ENCODE data around the gene CXorf49B. TPM values are rescaled to one million over a fixed set of nuclear protein-coding genes. Genes with fewer than 3 reads are reported as not detected.
"Not testable (repeated sequence)": the region's sequence is repeated elsewhere in the genome, so short reads cannot be mapped to it uniquely, and the experiment has no call there.

CXorf49B gene
- polyA plus RNA-seq (2013, experiment 1 of 2; ENCODE audit: insufficient read length), result not detected
- not detected for polyA plus RNA-seq (2013, experiment 2 of 2; ENCODE audit: insufficient read length)

DNA sequence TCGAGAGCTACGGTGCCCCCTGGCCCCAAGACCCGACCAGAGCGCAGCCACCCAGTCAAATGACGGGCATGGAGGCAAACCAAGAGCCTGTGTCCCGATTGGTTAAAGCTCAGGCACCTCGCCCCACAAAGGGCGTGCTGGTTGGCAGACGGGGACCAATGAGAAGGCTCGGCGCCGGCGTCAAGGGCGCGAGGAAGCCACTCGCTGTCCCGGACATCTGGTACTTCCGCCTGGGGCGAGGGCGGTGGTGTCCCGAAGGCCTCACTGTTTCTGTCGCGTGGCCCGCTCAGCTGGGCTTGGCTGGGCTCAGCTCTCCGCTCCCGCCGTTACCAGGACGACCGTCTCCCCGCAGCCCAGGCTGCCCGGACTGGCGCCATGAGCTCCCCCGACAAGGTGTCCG is at the start of gene CXorf49B:
Gene CXorf49B, plus strand, starts transcription at position 301 of the 400 bp plus-strand sequence. Its CDS starts 75 bp downstream, at position 376.
- not testable (repeated sequence) for DNase-seq

DNA sequence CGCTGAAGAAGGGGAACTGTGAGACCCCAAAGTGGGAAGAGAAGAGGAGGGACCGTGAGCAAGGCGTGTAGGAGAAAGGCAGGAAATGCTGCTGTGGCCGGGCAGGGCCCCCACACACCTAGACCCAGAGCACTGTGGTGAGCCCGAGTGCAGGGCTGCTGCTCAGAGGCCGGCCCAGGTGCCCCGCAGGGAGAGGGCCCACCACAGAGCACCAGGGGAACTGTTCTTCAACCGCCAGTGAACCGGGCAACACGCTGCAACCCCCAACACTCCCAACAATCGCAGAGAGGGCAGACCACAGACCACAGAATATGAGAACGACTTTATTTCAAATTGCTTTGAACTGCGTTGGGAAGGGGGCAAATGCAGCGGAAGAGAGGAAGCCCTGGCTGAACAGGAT is 49.1 kb upstream of the CXorf49B start:
- DNase-seq, result not testable (repeated sequence)

DNA sequence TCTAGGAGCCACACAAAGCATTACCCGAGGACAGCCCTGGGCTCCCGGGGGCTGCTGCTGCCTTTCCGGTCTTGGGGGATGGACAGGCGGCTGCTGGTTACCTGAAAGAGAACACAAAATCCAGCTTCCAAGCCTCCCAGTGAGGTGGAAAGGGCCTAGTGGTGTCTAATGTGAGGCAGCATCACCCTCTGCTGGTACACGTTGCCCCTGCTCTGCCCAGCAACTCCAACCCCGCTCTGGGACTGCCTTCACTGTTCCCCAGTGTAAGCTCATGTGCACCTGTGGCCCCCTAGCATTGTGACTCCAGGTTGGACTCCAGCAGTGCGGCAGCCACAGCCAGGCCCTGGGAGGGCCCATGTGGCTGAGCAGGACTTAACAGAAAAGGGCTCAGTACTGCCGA is 47.6 kb upstream of the CXorf49B start:
- not testable (repeated sequence) for DNase-seq

DNA sequence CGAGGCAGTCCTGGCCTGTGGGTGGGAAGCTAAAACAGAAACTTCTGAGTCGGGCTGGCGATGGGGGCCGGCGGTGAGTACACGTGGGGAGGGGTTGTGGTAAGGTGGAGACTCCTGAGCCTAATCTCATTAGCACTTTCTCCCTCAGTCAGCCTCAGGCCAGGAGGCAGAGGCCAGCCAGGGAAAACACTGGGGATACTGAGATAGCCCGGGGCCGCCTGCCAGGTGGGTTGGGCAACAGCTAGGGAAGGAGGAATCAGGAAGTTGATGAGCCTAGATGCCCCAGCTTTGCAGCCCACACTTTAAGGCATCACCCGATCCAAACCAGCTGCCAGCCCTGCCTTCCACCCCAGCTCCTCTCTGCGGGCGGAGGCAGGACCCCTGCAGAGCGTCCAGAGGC is 46.8 kb upstream of the CXorf49B start:
- not testable (repeated sequence) for DNase-seq

DNA sequence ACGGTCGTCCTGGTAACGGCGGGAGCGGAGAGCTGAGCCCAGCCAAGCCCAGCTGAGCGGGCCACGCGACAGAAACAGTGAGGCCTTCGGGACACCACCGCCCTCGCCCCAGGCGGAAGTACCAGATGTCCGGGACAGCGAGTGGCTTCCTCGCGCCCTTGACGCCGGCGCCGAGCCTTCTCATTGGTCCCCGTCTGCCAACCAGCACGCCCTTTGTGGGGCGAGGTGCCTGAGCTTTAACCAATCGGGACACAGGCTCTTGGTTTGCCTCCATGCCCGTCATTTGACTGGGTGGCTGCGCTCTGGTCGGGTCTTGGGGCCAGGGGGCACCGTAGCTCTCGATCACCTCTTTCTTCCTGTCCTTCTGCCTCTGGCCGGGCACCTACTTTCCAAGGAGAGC is 45.0 kb upstream of the CXorf49B start, which contains the start of gene CXorf49:
Gene CXorf49, minus strand, starts transcription at position 101 of the 400 bp plus-strand sequence. CDS start 134 bp downstream, outside the sequence.
- not testable (repeated sequence) for DNase-seq

DNA sequence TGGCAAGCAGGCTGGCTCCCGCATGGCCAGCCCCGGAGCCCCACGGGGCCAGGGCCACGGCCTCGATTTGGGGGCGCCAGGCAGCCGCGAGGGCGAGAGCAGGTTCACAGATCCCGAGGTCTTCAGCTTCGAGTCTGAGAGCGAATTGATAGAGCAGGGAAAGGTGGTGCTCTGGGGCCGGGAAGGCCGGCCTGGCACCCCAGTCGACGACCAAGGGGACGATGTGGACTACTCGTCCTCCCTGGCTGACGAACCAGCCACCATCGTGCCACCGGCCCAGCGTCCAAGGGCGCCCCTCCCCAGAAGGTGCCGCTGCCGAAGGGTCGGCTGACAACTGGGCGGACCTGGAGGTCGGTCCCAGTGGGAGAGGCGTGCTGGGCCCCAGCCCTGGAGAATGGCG is 44.0 kb upstream of the CXorf49B start:
- not testable (repeated sequence) for DNase-seq

DNA sequence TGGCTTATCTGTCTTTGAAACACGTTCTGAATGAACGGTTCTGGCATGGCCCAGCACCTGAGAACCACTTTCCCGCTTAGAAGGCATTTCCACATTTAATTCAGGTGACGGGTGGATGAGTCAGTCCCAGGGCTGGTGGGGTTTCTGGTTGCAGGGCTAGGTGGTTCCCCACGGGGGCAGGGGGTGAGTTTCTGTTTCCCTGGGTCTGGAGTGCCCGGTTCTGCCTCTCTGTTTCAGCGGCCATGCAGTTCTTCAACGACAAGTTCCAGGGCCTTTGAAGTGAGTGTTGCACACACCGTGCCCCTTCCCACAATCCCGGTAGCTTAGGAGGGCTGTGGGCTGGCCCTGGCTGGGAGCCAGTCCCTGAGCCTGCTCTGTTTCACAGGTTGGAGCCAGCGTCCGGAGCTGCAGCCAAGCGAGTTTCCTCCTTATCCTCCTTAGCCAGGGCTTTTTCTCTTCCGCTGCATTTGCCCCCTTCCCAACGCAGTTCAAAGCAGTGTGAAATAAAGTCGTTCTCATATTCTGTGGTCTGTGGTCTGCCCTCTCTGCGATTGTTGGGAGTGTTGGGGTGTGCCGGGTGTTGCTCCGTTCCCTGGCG is 42.8 kb upstream of the CXorf49B start:
- not testable (repeated sequence) for DNase-seq

DNA sequence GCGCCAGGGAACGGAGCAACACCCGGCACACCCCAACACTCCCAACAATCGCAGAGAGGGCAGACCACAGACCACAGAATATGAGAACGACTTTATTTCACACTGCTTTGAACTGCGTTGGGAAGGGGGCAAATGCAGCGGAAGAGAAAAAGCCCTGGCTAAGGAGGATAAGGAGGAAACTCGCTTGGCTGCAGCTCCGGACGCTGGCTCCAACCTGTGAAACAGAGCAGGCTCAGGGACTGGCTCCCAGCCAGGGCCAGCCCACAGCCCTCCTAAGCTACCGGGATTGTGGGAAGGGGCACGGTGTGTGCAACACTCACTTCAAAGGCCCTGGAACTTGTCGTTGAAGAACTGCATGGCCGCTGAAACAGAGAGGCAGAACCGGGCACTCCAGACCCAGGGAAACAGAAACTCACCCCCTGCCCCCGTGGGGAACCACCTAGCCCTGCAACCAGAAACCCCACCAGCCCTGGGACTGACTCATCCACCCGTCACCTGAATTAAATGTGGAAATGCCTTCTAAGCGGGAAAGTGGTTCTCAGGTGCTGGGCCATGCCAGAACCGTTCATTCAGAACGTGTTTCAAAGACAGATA is 2.4 kb upstream of the CXorf49B start:
- DNase-seq, result not testable (repeated sequence)

DNA sequence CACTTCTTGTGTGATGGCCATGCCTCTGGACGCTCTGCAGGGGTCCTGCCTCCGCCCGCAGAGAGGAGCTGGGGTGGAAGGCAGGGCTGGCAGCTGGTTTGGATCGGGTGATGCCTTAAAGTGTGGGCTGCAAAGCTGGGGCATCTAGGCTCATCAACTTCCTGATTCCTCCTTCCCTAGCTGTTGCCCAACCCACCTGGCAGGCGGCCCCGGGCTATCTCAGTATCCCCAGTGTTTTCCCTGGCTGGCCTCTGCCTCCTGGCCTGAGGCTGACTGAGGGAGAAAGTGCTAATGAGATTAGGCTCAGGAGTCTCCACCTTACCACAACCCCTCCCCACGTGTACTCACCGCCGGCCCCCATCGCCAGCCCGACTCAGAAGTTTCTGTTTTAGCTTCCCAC is 1.7 kb downstream of the CXorf49B start:
- DNase-seq, result not testable (repeated sequence)

DNA sequence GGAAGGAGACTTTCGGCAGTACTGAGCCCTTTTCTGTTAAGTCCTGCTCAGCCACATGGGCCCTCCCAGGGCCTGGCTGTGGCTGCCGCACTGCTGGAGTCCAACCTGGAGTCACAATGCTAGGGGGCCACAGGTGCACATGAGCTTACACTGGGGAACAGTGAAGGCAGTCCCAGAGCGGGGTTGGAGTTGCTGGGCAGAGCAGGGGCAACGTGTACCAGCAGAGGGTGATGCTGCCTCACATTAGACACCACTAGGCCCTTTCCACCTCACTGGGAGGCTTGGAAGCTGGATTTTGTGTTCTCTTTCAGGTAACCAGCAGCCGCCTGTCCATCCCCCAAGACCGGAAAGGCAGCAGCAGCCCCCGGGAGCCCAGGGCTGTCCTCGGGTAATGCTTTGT is 2.5 kb downstream of the CXorf49B start:
- not testable (repeated sequence) for DNase-seq

DNA sequence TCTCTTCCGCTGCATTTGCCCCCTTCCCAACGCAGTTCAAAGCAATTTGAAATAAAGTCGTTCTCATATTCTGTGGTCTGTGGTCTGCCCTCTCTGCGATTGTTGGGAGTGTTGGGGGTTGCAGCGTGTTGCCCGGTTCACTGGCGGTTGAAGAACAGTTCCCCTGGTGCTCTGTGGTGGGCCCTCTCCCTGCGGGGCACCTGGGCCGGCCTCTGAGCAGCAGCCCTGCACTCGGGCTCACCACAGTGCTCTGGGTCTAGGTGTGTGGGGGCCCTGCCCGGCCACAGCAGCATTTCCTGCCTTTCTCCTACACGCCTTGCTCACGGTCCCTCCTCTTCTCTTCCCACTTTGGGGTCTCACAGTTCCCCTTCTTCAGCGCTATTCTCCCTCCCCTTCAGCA is 4.0 kb downstream of the CXorf49B start:
- not testable (repeated sequence) for DNase-seq

DNA sequence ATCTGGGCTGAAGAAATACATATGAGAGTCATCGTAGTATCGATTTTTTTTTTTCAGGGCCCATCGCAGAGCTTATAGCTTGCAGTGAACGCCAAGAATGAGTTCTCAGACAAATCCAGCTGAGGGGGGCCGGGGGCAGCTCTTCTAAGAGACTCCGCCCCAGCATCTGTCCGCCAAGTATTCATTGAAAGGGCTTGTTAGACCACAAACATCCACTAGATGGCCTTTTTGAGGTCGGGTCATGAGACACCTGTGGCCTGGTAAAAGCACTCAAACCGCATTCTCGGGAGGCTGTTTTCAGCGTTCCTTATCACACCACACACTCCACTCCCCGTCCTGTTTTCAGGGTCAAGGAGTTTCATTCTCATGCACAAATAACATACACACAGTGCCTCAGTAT is 15.2 kb downstream of the CXorf49B start:
- DNase-seq, result not testable (repeated sequence)

DNA sequence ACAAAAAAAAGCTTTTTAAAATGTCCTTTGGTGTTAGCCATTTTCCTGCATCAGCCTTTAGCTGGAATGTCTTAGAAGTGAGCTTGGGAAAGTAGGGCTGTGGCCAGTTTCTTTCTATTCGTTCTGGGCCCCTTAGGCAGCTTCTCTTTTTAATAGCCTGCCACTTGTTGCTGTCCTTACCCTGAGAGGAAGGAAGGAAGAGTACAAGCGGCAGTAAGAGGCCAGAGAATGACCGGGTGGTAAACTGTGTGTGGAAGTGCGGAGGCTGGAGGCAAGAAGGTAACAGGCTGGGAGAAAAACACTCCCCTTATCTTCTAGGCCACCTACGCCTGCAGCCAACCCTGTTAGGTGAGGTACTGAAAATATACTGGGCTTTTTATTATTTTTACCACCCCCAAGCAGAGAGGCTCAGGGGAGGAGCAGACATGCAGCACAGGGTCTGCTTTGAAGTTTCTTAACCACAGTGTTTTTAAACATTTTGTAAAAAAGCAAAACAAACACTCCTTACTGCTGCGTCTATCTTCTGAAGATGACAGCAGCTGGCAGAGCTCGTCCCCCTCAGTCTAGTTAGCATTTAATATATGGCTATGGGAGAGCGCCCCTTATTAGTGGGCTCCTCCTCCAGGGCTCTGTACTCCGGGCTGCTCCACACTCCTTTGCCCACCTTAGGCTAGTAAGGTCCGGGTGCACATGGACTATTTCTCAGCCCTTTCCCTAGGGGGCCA is 19.2 kb downstream of the CXorf49B start:
- DNase-seq, result not testable (repeated sequence)

DNA sequence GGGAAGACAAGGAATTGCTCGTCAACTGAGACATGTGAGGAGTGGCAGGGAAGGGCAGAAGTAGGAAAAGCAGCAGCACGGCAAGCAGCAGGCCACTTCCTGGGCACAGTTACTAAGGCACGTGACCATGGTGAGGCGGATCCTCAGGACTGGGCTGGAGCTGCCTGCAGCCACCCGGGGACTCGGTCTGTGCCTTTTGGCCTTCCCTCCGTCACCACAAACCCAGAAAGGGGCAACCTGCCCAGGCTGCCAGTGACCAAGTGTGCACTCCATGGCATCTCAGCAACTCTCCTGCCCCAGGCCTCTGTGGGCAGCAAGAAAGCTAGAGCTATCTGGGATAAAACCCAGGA is 19.8 kb downstream of the CXorf49B start:
- DNase-seq, result not testable (repeated sequence)

DNA sequence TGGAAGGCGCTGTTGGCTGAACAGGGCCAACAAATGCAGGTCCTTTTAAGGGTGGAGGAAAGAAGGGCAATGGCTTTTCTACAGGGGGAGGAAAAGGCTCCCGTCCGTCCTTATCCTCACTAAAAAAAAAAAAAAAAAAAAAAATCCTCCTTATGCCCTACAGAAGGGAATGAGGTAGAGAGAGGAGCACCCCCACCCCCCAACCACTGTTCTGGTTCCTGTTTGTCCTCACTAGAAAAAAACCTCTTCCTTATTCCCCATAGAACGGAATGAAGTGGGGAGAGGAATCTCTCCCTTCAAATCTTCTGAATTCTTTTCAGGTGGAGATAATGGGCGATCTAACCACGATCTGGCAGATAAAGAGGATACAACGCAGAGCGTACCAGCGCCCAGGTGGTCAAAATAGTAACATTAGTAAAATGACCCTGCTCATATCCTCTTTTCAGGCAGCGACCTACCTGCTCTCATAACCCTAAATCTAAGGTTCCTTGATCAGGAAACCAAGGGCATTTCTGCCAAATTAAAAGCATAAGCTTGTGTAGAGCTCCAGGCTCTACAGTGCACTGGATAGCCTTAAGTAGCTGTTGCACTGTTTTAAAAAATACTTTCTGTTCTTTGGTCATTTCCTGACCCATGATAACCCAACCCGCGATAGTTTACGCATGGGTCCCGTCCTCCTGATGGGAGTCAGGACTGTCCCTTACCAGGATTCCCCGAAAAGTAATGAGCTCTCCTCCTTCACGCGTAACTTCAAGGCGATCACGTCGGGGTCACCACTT is 20.6 kb downstream of the CXorf49B start:
- not testable (repeated sequence) for DNase-seq

DNA sequence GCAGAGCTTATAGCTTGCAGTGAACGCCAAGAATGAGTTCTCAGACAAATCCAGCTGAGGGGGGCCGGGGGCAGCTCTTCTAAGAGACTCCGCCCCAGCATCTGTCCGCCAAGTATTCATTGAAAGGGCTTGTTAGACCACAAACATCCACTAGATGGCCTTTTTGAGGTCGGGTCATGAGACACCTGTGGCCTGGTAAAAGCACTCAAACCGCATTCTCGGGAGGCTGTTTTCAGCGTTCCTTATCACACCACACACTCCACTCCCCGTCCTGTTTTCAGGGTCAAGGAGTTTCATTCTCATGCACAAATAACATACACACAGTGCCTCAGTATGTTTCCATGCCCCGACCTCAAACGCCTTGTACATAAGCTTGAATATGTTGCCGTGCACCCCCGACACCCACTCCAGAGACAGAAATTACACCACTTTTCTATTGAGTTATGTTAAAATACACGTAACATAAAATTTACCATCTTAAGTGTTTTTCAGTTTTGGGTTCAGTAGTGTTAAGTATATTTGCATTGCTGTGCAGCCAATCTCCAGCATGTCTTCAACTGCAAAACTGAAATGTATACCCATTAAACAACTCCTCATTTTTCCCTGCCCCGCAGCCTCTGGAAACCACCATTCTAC is 21.3 kb downstream of the CXorf49B start:
- not testable (repeated sequence) for DNase-seq

DNA sequence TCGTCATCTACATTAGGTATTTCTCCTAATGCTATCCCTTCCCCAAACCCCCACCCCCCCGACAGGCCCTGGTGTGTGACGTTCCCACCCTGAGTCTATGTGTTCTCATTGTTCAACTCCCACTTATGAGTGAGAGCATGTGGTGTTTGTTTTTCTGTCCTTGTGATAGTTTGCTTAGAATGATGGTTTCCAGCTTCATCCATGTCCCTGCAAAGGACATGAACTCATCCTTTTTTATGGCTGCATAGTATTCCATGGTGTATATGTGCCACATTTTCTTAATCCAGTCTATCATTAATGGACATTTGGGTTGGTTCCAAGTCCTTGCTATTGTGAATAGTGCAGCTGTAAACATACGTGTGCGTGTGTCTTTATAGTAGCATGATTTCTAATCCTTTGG is 43.3 kb downstream of the CXorf49B start:
- DNase-seq, result not testable (repeated sequence)

DNA sequence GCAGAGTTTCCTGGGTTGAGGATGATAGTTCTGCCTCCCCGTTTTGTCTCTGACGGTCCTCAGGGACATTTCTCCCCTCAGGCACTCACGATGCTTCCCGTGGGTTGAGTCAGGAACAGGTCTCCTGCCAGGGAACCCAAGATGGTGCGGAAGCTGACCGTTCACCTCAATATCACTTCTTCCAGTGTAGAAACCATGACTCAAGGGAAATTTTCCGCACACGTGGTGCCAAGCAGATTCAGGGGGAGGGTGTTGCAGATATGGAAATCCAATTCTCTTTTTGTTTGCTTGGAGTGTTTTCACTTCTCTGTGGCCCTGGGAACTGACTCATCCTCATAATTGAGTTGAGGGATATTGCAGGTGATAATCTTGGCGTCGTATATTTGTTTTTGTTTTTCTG is 46.7 kb downstream of the CXorf49B start:
- DNase-seq, result no peak

DNA sequence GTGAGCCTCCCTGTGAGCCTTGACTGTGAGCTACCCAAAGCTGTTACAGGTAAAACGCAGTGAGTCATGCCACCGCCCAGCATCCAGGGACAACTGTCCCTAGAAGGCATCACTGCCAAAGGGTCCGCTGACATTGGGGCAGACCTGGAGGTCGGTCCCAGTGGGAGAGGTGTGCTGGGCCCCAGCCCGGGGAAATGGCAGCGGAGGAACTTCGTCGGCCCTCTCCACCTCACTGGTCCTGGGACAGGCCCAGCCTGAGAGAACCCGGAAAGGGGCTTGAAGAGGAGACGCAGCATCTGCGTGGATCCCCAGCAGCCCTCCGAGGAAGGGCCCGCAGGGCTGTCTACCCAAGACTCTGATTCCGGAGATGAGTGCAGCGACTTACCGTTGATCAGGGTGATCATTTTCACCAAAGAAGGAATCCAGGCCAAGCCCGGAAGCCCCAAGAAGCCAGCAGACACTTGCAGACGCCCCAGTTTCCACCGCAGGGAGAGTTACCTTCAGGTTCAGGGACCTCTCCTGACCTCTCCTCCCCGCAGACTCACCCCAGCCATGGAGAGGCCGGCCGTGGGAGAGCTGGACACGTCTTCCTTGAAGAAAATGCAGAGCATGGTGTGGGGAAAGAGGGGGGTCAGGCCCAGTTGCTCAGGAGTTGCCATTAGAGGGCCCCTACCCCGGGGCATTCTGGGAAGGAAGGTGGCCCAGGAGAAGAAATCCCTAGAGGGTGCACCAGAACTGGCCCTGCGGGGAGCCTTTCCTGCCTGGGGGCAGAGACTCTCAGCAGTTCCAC is 51.2 kb downstream of the CXorf49B start:
- no peak for DNase-seq

DNA sequence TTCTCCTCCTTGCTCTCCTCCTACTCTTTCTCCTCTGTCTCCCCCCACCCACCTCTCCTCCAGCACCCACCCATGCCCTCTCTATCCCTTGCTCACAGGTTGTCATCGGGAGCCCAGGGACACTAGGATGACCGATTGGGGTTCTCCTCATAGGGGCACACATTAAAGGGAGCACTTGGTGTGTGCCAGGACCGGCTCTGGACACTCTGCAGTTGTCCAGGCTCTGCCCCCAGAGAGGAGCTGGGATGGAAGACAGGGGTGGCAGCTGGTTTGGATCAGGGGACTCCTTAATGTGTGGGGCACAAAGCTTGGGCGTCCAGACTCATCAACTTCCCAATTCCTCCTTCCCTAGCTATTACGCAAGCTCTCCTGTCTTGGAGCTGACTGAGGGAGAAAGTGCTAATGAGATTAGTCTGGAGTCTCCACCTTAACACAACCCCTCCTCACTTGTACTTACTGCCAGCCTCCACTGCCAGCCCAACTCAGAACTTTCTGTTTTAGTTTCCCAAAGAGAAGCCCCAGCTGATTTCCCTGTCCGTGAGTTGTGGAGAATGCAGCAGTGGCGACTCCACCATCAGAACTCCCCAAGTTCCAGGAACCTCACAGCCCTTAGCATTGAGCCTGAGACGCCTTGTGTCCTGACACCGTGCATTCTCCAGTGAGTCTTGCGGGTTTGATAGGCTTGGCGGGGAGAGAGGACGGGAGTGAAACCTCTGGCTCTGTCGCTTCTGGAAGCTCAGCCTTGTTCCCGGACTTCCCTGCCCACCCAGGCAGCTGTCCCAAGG is 52.2 kb downstream of the CXorf49B start:
- DNase-seq, result no peak

DNA sequence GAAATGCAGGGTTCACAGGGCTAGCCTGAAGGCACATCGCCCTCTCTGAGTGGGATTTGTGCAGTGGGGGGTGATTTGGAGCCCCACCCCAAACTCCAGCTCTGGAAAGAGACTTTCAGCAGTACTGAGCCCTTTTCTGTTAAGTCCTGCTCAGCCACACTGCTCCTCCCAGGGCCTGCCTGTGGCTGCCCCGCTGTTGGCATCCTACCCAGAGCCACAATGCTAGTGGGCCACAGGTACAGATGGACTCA is 52.7 kb downstream of the CXorf49B start:
- DNase-seq, result no peak

All from fibroblast of skin of scalp (primary cell).